IPS-18a (cell line): Measurements from ENCODE around the gene C19orf85.
"Not testable (repeated sequence)": the region's sequence is repeated elsewhere in the genome, so short reads cannot be mapped to it uniquely, and the experiment has no call there.

ENCODE experiments used
- H3K27ac ChIP-seq: one replicate; pipeline ENCODE4 v1.5.1; 2013; ENCODE audit warnings: low read length
- H3K27me3 ChIP-seq: one replicate; pipeline ENCODE4 v1.6.1; 2013; ENCODE audit warnings: mild to moderate bottlenecking, low read length; ENCODE audit not compliant: control insufficient read depth, insufficient read depth
- H3K36me3 ChIP-seq: one replicate; pipeline ENCODE4 v1.6.1; 2013; ENCODE audit warnings: low read depth, low read length; ENCODE audit not compliant: control insufficient read depth
- H3K4me1 ChIP-seq: one replicate; pipeline ENCODE4 v1.6.1; 2013; ENCODE audit warnings: low read depth, low read length; ENCODE audit not compliant: control insufficient read depth
- H3K4me3 ChIP-seq: one replicate; pipeline ENCODE4 v1.5.1; 2013; ENCODE audit warnings: low read length
- H3K9ac ChIP-seq: one replicate; pipeline ENCODE4 v1.6.1; 2013; ENCODE audit warnings: mild to moderate bottlenecking, low read length, moderate library complexity
- H3K9me3 ChIP-seq: one replicate; pipeline ENCODE4 v1.6.1; 2013; ENCODE audit warnings: low read depth, low read length; ENCODE audit not compliant: control insufficient read depth

Gene C19orf85

GRCh38 chr19:55424518-55424917, 40.0 kb downstream of the C19orf85 start:
- Histone ChIP-seq H3K27ac (no peak overlapping the region), H3K4me3 (no peak overlapping the region), H3K4me1 (no peaks in the 10 kb centered on the region), H3K9me3 (no peaks in the 10 kb centered on the region), H3K36me3 (no peaks in the 10 kb centered on the region), H3K9ac (no peak overlapping the region), H3K27me3 (no peaks in the 10 kb centered on the region)

GRCh38 chr19:55423225-55424005, 41.1 kb downstream of the C19orf85 start:
- Histone ChIP-seq H3K9me3 (no peaks in the 10 kb centered on the region), H3K4me1 (no peaks in the 10 kb centered on the region), H3K36me3 (no peaks in the 10 kb centered on the region), H3K9ac (no peak overlapping the region), H3K27ac (no peak overlapping the region), H3K27me3 (peaks cover 5% of the 10 kb centered on the region), H3K4me3 (no peak overlapping the region)

- H3K4me3 ChIP-seq, H3K36me3 ChIP-seq, H3K27me3 ChIP-seq, H3K9me3 ChIP-seq, H3K27ac ChIP-seq, H3K9ac ChIP-seq, H3K4me1 ChIP-seq: not testable (repeated sequence)
Observed at GRCh38 chr19:55421281-55421680, 43.3 kb downstream of the C19orf85 start.

GRCh38 chr19:55419624-55420236, 44.8 kb downstream of the C19orf85 start:
- Histone ChIP-seq H3K36me3 (no peaks in the 10 kb centered on the region), H3K9ac (no peak overlapping the region), H3K9me3 (no peaks in the 10 kb centered on the region), H3K4me3 (no peak overlapping the region), H3K27me3 (peaks cover 9% of the 10 kb centered on the region), H3K27ac (no peak overlapping the region), H3K4me1 (peaks cover 4% of the 10 kb centered on the region)

GRCh38 chr19:55419103-55419502, 45.4 kb downstream of the C19orf85 start:
- no peaks in the 10 kb centered on the region for H3K9me3 ChIP-seq
- no peak overlapping the region for H3K27ac ChIP-seq
- H3K36me3 ChIP-seq, result no peaks in the 10 kb centered on the region
- H3K9ac ChIP-seq, result no peak overlapping the region
- H3K27me3 ChIP-seq, result peaks cover 9% of the 10 kb centered on the region
- H3K4me3 ChIP-seq, result no peak overlapping the region
- peaks cover 4% of the 10 kb centered on the region for H3K4me1 ChIP-seq

- Histone ChIP-seq H3K4me3 (no peak overlapping the region), H3K9me3 (no peaks in the 10 kb centered on the region), H3K36me3 (no peaks in the 10 kb centered on the region), H3K27me3 (peaks cover 9% of the 10 kb centered on the region), H3K9ac (no peak overlapping the region), H3K4me1 (peaks cover 4% of the 10 kb centered on the region), H3K27ac (no peak overlapping the region)
Observed at GRCh38 chr19:55418185-55418584, 46.4 kb downstream of the C19orf85 start.
